WERI-Rb-1 (cell line): Measurements from ENCODE around the gene TEX13B.
"Not testable (repeated sequence)": the region's sequence is repeated elsewhere in the genome, so short reads cannot be mapped to it uniquely, and the experiment has no call there.

ENCODE experiments used
- DNase-seq: peaks from one replicate; pipeline ENCODE4 v3.0.0-alpha.2; 2020
- H3K27ac ChIP-seq: fragments of 250-450 bp; sonication (Bioruptor Pico); 2 replicates; pipeline ENCODE4 v1.5.1; 2020; ENCODE audit warnings: mild to moderate bottlenecking, moderate library complexity
- H3K27me3 ChIP-seq: fragments of 250-450 bp; sonication (Bioruptor Pico); 2 replicates; pipeline ENCODE4 v1.5.1; 2021; ENCODE audit warnings: mild to moderate bottlenecking, low read depth, moderate library complexity; ENCODE audit not compliant: insufficient read depth, severe bottlenecking
- H3K36me3 ChIP-seq: fragments of 250-450 bp; sonication (Bioruptor Pico); 2 replicates; pipeline ENCODE4 v1.5.1; 2020; ENCODE audit warnings: mild to moderate bottlenecking, moderate library complexity
- H3K4me3 ChIP-seq: 2 replicates; pipeline ENCODE4 v1.5.1; 2011; ENCODE audit warnings: low read depth, mild to moderate bottlenecking, control low read depth, low read length
- H3K9me3 ChIP-seq: fragments of 250-450 bp; sonication (Bioruptor Pico); 2 replicates; pipeline ENCODE4 v1.5.1; 2021; ENCODE audit warnings: mild to moderate bottlenecking, moderate library complexity; ENCODE audit not compliant: severe bottlenecking
- TF ChIP-seq, protein P1 (sequence below): IDR thresholded peaks from 2 replicates; pipeline ENCODE4 v1.5.1; 2011; ENCODE audit warnings: low read depth, mild to moderate bottlenecking, control low read depth, inconsistent platforms, low read length

The TEX13B gene

GRCh38 chrX:107971636-107972035 is 10.5 kb downstream of the TEX13B start:
- Histone ChIP-seq H3K27me3 (peaks cover 47% of the 10 kb centered on the region), H3K9me3 (no peaks in the 10 kb centered on the region), H3K4me3 (no peak overlapping the region), H3K27ac (no peak overlapping the region), H3K36me3 (no peaks in the 10 kb centered on the region)
- no peak for DNase-seq
- TF ChIP-seq, protein P1, sequence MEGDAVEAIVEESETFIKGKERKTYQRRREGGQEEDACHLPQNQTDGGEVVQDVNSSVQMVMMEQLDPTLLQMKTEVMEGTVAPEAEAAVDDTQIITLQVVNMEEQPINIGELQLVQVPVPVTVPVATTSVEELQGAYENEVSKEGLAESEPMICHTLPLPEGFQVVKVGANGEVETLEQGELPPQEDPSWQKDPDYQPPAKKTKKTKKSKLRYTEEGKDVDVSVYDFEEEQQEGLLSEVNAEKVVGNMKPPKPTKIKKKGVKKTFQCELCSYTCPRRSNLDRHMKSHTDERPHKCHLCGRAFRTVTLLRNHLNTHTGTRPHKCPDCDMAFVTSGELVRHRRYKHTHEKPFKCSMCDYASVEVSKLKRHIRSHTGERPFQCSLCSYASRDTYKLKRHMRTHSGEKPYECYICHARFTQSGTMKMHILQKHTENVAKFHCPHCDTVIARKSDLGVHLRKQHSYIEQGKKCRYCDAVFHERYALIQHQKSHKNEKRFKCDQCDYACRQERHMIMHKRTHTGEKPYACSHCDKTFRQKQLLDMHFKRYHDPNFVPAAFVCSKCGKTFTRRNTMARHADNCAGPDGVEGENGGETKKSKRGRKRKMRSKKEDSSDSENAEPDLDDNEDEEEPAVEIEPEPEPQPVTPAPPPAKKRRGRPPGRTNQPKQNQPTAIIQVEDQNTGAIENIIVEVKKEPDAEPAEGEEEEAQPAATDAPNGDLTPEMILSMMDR: no peak

- H3K27ac ChIP-seq: no peak overlapping the region
- H3K27me3 ChIP-seq: peaks cover 46% of the 10 kb centered on the region
- no peak overlapping the region for H3K4me3 ChIP-seq
- TF ChIP-seq, protein P1: no peak
- H3K36me3 ChIP-seq: no peaks in the 10 kb centered on the region
- DNase-seq: no peak
- no peaks in the 10 kb centered on the region for H3K9me3 ChIP-seq
Observed at GRCh38 chrX:107970073-107970472, 12.1 kb downstream of the TEX13B start.

GRCh38 chrX:107968623-107969022 is 13.5 kb downstream of the TEX13B start:
- Histone ChIP-seq H3K4me3 (no peak overlapping the region), H3K9me3 (no peaks in the 10 kb centered on the region), H3K27ac (no peak overlapping the region), H3K36me3 (no peaks in the 10 kb centered on the region), H3K27me3 (peaks cover 42% of the 10 kb centered on the region)
- TF ChIP-seq, protein P1: no peak
- no peak for DNase-seq

DNA sequence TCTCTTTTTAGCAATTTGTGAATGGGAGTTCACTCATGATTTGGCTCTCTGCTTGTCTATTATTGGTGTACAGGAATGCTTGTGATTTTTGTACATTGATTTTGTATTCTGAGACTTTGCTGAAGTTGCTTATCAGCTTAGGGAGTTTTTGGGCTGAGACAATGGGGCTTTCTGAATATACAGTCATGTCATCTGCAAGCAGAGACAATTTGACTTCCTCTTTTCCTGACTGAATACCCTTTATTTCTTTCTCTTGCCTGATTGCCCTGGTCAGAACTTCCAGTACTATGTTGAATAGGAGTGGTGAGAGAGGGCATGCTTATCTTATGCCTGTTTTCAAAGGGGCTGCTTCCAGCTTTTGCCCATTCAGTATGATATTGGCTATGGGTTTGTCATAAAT is 26.8 kb downstream of the TEX13B start:
- not testable (repeated sequence) for H3K27ac ChIP-seq, H3K9me3 ChIP-seq, H3K4me3 ChIP-seq, DNase-seq, H3K36me3 ChIP-seq
- peaks cover 49% of the 10 kb centered on the region for H3K27me3 ChIP-seq

DNA sequence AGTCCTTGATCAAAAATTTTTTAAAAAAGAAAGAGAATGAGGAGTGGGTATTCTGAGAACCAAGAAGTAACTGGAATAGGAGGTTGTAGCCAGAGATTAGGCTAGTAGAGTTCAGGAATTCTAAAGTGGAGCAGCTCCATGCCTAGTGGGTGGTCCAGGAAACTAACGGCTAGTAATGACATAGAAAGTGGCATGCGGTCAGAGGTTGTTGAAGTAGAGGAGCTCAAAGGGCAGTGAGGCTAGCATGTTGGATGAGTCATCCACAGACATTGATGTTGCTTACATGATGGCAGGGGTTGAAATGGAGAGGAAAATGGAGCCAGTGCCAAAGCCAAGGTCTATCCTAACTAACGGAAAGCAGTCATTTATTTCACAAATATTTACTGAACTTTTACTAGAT is 42.1 kb downstream of the TEX13B start:
- DNase-seq: no peak
- TF ChIP-seq, protein P1: no peak
- no peaks in the 10 kb centered on the region for H3K9me3 ChIP-seq
- no peak overlapping the region for H3K27ac ChIP-seq
- no peaks in the 10 kb centered on the region for H3K36me3 ChIP-seq
- no peak overlapping the region for H3K4me3 ChIP-seq
- peaks cover 35% of the 10 kb centered on the region for H3K27me3 ChIP-seq

DNA sequence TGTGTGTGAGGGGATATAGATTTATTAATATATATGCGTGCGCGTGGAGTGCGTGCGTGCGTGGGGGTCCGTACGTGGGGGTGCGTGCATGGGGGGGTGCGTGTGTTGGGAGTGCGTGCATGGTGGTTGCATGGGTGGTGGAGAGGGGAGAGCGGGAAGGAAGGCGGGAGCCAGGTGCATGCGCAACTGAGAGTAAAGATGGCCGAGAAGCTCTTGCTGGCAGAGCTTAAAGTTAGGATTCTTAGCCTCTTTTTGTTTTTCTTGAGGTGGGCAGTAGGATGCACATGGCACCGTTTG is 45.8 kb downstream of the TEX13B start:
- no peak overlapping the region for H3K4me3 ChIP-seq
- TF ChIP-seq, protein P1: no peak
- DNase-seq: no peak
- peaks cover 61% of the 10 kb centered on the region for H3K27me3 ChIP-seq
- no peaks in the 10 kb centered on the region for H3K36me3 ChIP-seq
- no peaks in the 10 kb centered on the region for H3K9me3 ChIP-seq
- H3K27ac ChIP-seq: no peak overlapping the region
